Measurements from ENCODE around the gene MYDGF. TPM values are rescaled to one million over a fixed set of nuclear protein-coding genes. Genes with fewer than 3 reads are reported as not detected.

Gene MYDGF
- total and polyA plus RNA-seq, 2 of the 13 experiments (the other 11 are each of a cell fraction or from before 2014, with no cell fraction given) = 116 to 198 TPM

GRCh38 chr19:4660181-4660791, 9.9 kb downstream of the MYDGF start (continued):
- 0 out of 2 replicates have a peak, but pooled peaks have one; percentile 30 for TF ChIP-seq ZNF691 (CRISPR knock-in tag; IDR thresholded peaks at IDR 0.05; ENCODE audit: borderline replicate concordance, low read depth)
- TF ChIP-seq SRSF4 (IDR thresholded peaks at IDR 0.05; ENCODE audit: low read depth, low read length, poor library complexity, severe bottlenecking) = no peak
- no peak for TF ChIP-seq HHEX (CRISPR knock-in tag; IDR thresholded peaks at IDR 0.05)
- TF ChIP-seq CBX1 (IDR thresholded peaks at IDR 0.05; ENCODE audit: low read depth) = no peak
- TF ChIP-seq AGO2 (optimal IDR thresholded peaks at IDR 0.05; ENCODE audit: low read depth, low read length) = peak; percentile 54
- TF ChIP-seq, protein P1, sequence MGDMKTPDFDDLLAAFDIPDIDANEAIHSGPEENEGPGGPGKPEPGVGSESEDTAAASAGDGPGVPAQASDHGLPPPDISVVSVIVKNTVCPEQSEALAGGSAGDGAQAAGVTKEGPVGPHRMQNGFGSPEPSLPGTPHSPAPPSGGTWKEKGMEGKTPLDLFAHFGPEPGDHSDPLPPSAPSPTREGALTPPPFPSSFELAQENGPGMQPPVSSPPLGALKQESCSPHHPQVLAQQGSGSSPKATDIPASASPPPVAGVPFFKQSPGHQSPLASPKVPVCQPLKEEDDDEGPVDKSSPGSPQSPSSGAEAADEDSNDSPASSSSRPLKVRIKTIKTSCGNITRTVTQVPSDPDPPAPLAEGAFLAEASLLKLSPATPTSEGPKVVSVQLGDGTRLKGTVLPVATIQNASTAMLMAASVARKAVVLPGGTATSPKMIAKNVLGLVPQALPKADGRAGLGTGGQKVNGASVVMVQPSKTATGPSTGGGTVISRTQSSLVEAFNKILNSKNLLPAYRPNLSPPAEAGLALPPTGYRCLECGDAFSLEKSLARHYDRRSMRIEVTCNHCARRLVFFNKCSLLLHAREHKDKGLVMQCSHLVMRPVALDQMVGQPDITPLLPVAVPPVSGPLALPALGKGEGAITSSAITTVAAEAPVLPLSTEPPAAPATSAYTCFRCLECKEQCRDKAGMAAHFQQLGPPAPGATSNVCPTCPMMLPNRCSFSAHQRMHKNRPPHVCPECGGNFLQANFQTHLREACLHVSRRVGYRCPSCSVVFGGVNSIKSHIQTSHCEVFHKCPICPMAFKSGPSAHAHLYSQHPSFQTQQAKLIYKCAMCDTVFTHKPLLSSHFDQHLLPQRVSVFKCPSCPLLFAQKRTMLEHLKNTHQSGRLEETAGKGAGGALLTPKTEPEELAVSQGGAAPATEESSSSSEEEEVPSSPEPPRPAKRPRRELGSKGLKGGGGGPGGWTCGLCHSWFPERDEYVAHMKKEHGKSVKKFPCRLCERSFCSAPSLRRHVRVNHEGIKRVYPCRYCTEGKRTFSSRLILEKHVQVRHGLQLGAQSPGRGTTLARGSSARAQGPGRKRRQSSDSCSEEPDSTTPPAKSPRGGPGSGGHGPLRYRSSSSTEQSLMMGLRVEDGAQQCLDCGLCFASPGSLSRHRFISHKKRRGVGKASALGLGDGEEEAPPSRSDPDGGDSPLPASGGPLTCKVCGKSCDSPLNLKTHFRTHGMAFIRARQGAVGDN (CRISPR knock-in tag; IDR thresholded peaks at IDR 0.05) = peak; percentile 31
- TF ChIP-seq PHF8 (CRISPR knock-in tag; IDR thresholded peaks at IDR 0.05) = peak; percentile 27; the same call in 1 of the 2 replicates
- TF ChIP-seq KLF12 (CRISPR knock-in tag; IDR thresholded peaks at IDR 0.05; ENCODE audit: borderline replicate concordance) = 0 out of 2 replicates have a peak, but pooled peaks have one; percentile 27
- no peak for TF ChIP-seq ZBTB42 (CRISPR knock-in tag; IDR thresholded peaks at IDR 0.05)

Measured in HepG2 (cell line).